IPS DF 19.7 (cell line): ENCODE data around the gene SPECC1L.
"Not testable (repeated sequence)": the region's sequence is repeated elsewhere in the genome, so short reads cannot be mapped to it uniquely, and the experiment has no call there.

Experiments used
- DNase-seq: peaks from one replicate; pipeline ENCODE4 v3.0.0-alpha.2; 2013; ENCODE audit warnings: low read depth, low spot score

Gene SPECC1L

GRCh38 chr22:24287212-24287611 is 16.6 kb downstream of the SPECC1L start:
- DNase-seq = not testable (repeated sequence)

GRCh38 chr22:24287801-24288200 is 17.2 kb downstream of the SPECC1L start:
- not testable (repeated sequence) for DNase-seq

GRCh38 chr22:24289114-24289513 is 18.5 kb downstream of the SPECC1L start:
- DNase-seq = no peak

GRCh38 chr22:24289741-24290163 is 19.1 kb downstream of the SPECC1L start:
- no peak for DNase-seq

- no peak for DNase-seq
Measured at GRCh38 chr22:24290459-24290858, 19.8 kb downstream of the SPECC1L start.

- DNase-seq = no peak
Measured at GRCh38 chr22:24291515-24292201, 21.0 kb downstream of the SPECC1L start.

- DNase-seq = not testable (repeated sequence)
Measured at GRCh38 chr22:24292202-24292830, 21.7 kb downstream of the SPECC1L start.

- not testable (repeated sequence) for DNase-seq
Measured at GRCh38 chr22:24294913-24295312, 24.3 kb downstream of the SPECC1L start.

GRCh38 chr22:24298497-24299155 is 28.0 kb downstream of the SPECC1L start:
- DNase-seq = not testable (repeated sequence)

GRCh38 chr22:24300522-24300921 is 29.9 kb downstream of the SPECC1L start:
- DNase-seq = not testable (repeated sequence)

- no peak for DNase-seq
Measured at GRCh38 chr22:24302591-24302990, 32.0 kb downstream of the SPECC1L start.

GRCh38 chr22:24303007-24303406 is 32.4 kb downstream of the SPECC1L start:
- DNase-seq = no peak

GRCh38 chr22:24304062-24304675 is 33.5 kb downstream of the SPECC1L start:
- no peak for DNase-seq

- no peak for DNase-seq
Measured at GRCh38 chr22:24305260-24305692, 34.6 kb downstream of the SPECC1L start.

GRCh38 chr22:24310969-24311368 is 40.3 kb downstream of the SPECC1L start:
- DNase-seq = no peak

- no peak for DNase-seq
Measured at GRCh38 chr22:24315367-24315966, 44.8 kb downstream of the SPECC1L start.

GRCh38 chr22:24316264-24316663 is 45.6 kb downstream of the SPECC1L start:
- DNase-seq = not testable (repeated sequence)

- not testable (repeated sequence) for DNase-seq
Measured at GRCh38 chr22:24317511-24317910, 46.9 kb downstream of the SPECC1L start.

- DNase-seq = no peak
Measured at GRCh38 chr22:24319451-24319850, 48.8 kb downstream of the SPECC1L start.

- DNase-seq = no peak
Measured at GRCh38 chr22:24321999-24322398, 51.4 kb downstream of the SPECC1L start.

- DNase-seq = no peak
Measured at GRCh38 chr22:24322522-24322921, 51.9 kb downstream of the SPECC1L start.

GRCh38 chr22:24323233-24323632 is 52.6 kb downstream of the SPECC1L start:
- no peak for DNase-seq
